Aorta (tissue), 5 donors: ENCODE data around the gene ZFAND2A. TPM values are rescaled to one million over a fixed set of nuclear protein-coding genes. Genes with fewer than 3 reads are reported as not detected.
A peak's percentile ranks its signal among the peaks of the same experiment; 100 is the strongest.
"Not testable (repeated sequence)": the region's sequence is repeated elsewhere in the genome, so short reads cannot be mapped to it uniquely, and the experiment has no call there.

Source experiments
- ATAC-seq: fragments of 200-7000 bp; cut with Tn5 transposase; one replicate; pipeline ENCODE4 v1.9.1; 2022; ENCODE audit warnings: moderate library complexity; ENCODE audit not compliant: low FRiP score
- DNase-seq, 2 donors: peaks; one replicate each; pipeline ENCODE4 v3.0.0-alpha.2; 2020
- H3K27ac ChIP-seq, 2 donors: one replicate each; pipeline ENCODE4 v1.5.1; 2013; ENCODE audit warnings: low read length in 2 of 2, mild to moderate bottlenecking in 2 of 2, moderate library complexity in 2 of 2, control low read depth in 1 of 2, inconsistent platforms in 1 of 2, low read depth in 1 of 2
- H3K27me3 ChIP-seq, 2 donors: one replicate each; pipeline ENCODE4 v1.6.1; 2013; ENCODE audit warnings: control low read depth in 1 of 2, low read length in 1 of 2, mild to moderate bottlenecking in 1 of 2, moderate library complexity in 1 of 2; ENCODE audit not compliant: insufficient read depth in 2 of 2, control insufficient read depth in 1 of 2
- H3K36me3 ChIP-seq, 2 donors: one replicate each; pipeline ENCODE4 v1.6.1; 2013; ENCODE audit warnings: control low read depth in 1 of 2, low read length in 1 of 2, mild to moderate bottlenecking in 1 of 2; ENCODE audit not compliant: insufficient read depth in 2 of 2, control insufficient read depth in 1 of 2
- H3K4me1 ChIP-seq, 2 donors: one replicate each; pipeline ENCODE4 v1.6.1; 2013; ENCODE audit warnings: low read length in 2 of 2, control low read depth in 1 of 2, mild to moderate bottlenecking in 1 of 2, moderate library complexity in 1 of 2; ENCODE audit not compliant: insufficient read depth in 2 of 2, control insufficient read depth in 1 of 2
- H3K4me3 ChIP-seq, 2 donors: one replicate each; pipeline ENCODE4 v1.5.1; 2013; ENCODE audit warnings: low read length in 2 of 2, control low read depth in 1 of 2, mild to moderate bottlenecking in 1 of 2
- H3K9me3 ChIP-seq: one replicate; pipeline ENCODE4 v1.6.1; 2013; ENCODE audit warnings: mild to moderate bottlenecking, low read length; ENCODE audit not compliant: control insufficient read depth
- WGBS, 2 donors: extraction: QIAGEN DNeasy Blood & Tissue Kit; methylation state at CpG; one replicate each; pipeline ENCODE4 v1.1.7; 2013; 5-methylcytosine and 5-hydroxymethylcytosine counted together
- intact Hi-C, 2 donors: fragments of 100-400 bp; cut with DNase I; formaldehyde crosslinking; loops; one replicate each; pipeline versions ENCODE4 v1.14.2 to v1.15.0; 2022
- polyA plus RNA-seq, 2 donors: library from polyadenylated mRNA; stranded (reverse); fragments of 200-250 nt; gene quantifications; one replicate each; pipeline ENCODE4 v1.2.3, GENCODE V29; 2013
- total RNA-seq, 2 donors: library from RNA; stranded (reverse); fragmentation: NEBNext Ultra II Directional; extraction: Animal tissue kit (Norgen Biotek cat#: 25700); gene quantifications; one replicate each; pipeline ENCODE4 v1.2.1, GENCODE V29; 2021
- donor health status: healthy with polysubstance abuse.
- donor health status: Bipolar disorder and iron deficiency.
- donor health status: DM: no; HTN: no; CAD: no.
- donor health status: DM: no; HTN: no; CAD: no.
- donor health status: DM: yes; HTN: yes; CAD: no.

Gene ZFAND2A
- total and polyA plus RNA-seq, 4 donors, result 18.8 to 64.6 (median 39.7) TPM

- intact Hi-C loops, result no loop called here
- H3K27ac ChIP-seq, result no peak overlapping the region
- ATAC-seq (no peak), DNase-seq (no peak)
- peaks cover 0 to 2% of the 10 kb centered on the region in 2 donors for H3K27me3 ChIP-seq
- no peak overlapping the region for H3K4me3 ChIP-seq
- H3K36me3 ChIP-seq, result no peaks in the 10 kb centered on the region
- no peaks in the 10 kb centered on the region for H3K4me1 ChIP-seq
- H3K9me3 ChIP-seq, result no peaks in the 10 kb centered on the region
- WGBS, 2 donors, result 92 to 94% methylated on average over 6 of the region's 6 CpGs
Observed at GRCh38 chr7:1196950-1197349, 37.0 kb upstream of the ZFAND2A start.

- DNase-seq, H3K9me3 ChIP-seq, H3K4me3 ChIP-seq, H3K27ac ChIP-seq, H3K27me3 ChIP-seq, H3K36me3 ChIP-seq, intact Hi-C loops, ATAC-seq, H3K4me1 ChIP-seq: not testable (repeated sequence)
- WGBS, 2 donors, result 10 to 28% methylated on average over 2 of the region's 4 CpGs
Observed at GRCh38 chr7:1196441-1196840, 36.4 kb upstream of the ZFAND2A start.

GRCh38 chr7:1193593-1194424 is 33.8 kb upstream of the ZFAND2A start:
- Histone ChIP-seq H3K27ac (no peak overlapping the region), H3K36me3 (no peaks in the 10 kb centered on the region), H3K4me3 (no peak overlapping the region), H3K4me1 (no peaks in the 10 kb centered on the region), H3K27me3 (no peaks in the 10 kb centered on the region), H3K9me3 (no peaks in the 10 kb centered on the region)
- intact Hi-C loops, result loop anchor here (2.0 to 5.0 kb wide), 3 partner anchors 218 to 278 kb away; no protein-coding TSS in a partner anchor
- WGBS, 2 donors, result 24 to 30% methylated on average over 36 of the region's 36 CpGs
- ATAC-seq, result peak; percentile 74
- DNase-seq, result peak in 1 of 2 donors; percentile 54

GRCh38 chr7:1192171-1192676 is 32.2 kb upstream of the ZFAND2A start:
- Histone ChIP-seq H3K4me3 (no peak overlapping the region), H3K9me3 (no peaks in the 10 kb centered on the region), H3K36me3 (no peaks in the 10 kb centered on the region), H3K27ac (no peak overlapping the region), H3K27me3 (no peaks in the 10 kb centered on the region), H3K4me1 (no peaks in the 10 kb centered on the region)
- DNase-seq (no peak), ATAC-seq (no peak)
- 57 to 62% methylated on average over 15 of the region's 15 CpGs for WGBS, 2 donors
- intact Hi-C loops, result loop anchor here (5.0 kb wide), 2 partner anchors 220 to 280 kb away; no protein-coding TSS in a partner anchor

GRCh38 chr7:1189986-1190772 is 30.2 kb upstream of the ZFAND2A start:
- no peak for DNase-seq
- Histone ChIP-seq H3K4me1 (no peaks in the 10 kb centered on the region), H3K36me3 (no peaks in the 10 kb centered on the region), H3K27me3 (no peaks in the 10 kb centered on the region), H3K9me3 (no peaks in the 10 kb centered on the region), H3K27ac (no peak overlapping the region), H3K4me3 (no peak overlapping the region)
- no peak for ATAC-seq
- WGBS, 2 donors, result 90 to 95% methylated on average over 10 of the region's 10 CpGs
- intact Hi-C loops, result loop anchor here (5.0 kb wide), 2 partner anchors 222 to 282 kb away; no protein-coding TSS in a partner anchor

- ATAC-seq (no peak), DNase-seq (no peak)
- Histone ChIP-seq H3K9me3 (no peaks in the 10 kb centered on the region), H3K27me3 (no peaks in the 10 kb centered on the region), H3K4me3 (no peak overlapping the region), H3K4me1 (no peaks in the 10 kb centered on the region), H3K36me3 (no peaks in the 10 kb centered on the region), H3K27ac (no peak overlapping the region)
- intact Hi-C loops, result no loop called here
- WGBS, 2 donors, result 87 to 89% methylated on average over 6 of the region's 6 CpGs
Observed at GRCh38 chr7:1188720-1189294, 28.8 kb upstream of the ZFAND2A start.

GRCh38 chr7:1187127-1187526 is 27.1 kb upstream of the ZFAND2A start:
- Histone ChIP-seq H3K4me3 (no peak overlapping the region), H3K4me1 (no peaks in the 10 kb centered on the region), H3K9me3 (no peaks in the 10 kb centered on the region), H3K36me3 (no peaks in the 10 kb centered on the region), H3K27ac (no peak overlapping the region), H3K27me3 (no peaks in the 10 kb centered on the region)
- intact Hi-C loops, result no loop called here
- WGBS, 2 donors, result 80 to 82% methylated on average over 11 of the region's 11 CpGs
- DNase-seq, result no peak
- ATAC-seq, result no peak

- ATAC-seq, result no peak
- no peaks in the 10 kb centered on the region for H3K27me3 ChIP-seq
- no peaks in the 10 kb centered on the region for H3K36me3 ChIP-seq
- no peaks in the 10 kb centered on the region for H3K9me3 ChIP-seq
- intact Hi-C loops, result no loop called here
- no peak overlapping the region for H3K27ac ChIP-seq
- no peaks in the 10 kb centered on the region for H3K4me1 ChIP-seq
- WGBS, 2 donors, result 75 to 79% methylated on average over 12 of the region's 12 CpGs
- no peak for DNase-seq
- no peak overlapping the region for H3K4me3 ChIP-seq
Observed at GRCh38 chr7:1181640-1182039, 21.6 kb upstream of the ZFAND2A start.
